Neuronal stem cell (in vitro differentiated cells): ENCODE data around the gene LDB3.
A peak's percentile ranks its signal among the peaks of the same experiment; 100 is the strongest.

Source experiments
- DNase-seq: peaks from one replicate; pipeline ENCODE4 v3.0.0-alpha.2; 2013; ENCODE audit warnings: low spot score
- H2AFZ ChIP-seq: one replicate; pipeline ENCODE4 v1.6.1; 2013; ENCODE audit warnings: mild to moderate bottlenecking, low read length, inconsistent platforms
- H2AK5ac ChIP-seq: 2 replicates; pipeline ENCODE4 v1.6.1; 2013; ENCODE audit warnings: low read depth, mild to moderate bottlenecking, inconsistent platforms, low read length, moderate library complexity, mixed read lengths
- H2BK120ac ChIP-seq: 2 replicates; pipeline ENCODE4 v1.6.1; 2013; ENCODE audit warnings: low read depth, mild to moderate bottlenecking, inconsistent platforms, low read length, moderate library complexity, mixed read lengths
- H2BK12ac ChIP-seq: one replicate; pipeline ENCODE4 v1.6.1; 2013; ENCODE audit warnings: low read length, inconsistent platforms
- H2BK15ac ChIP-seq: 2 replicates; pipeline ENCODE4 v1.6.1; 2013; ENCODE audit warnings: mild to moderate bottlenecking, low read length, inconsistent platforms, mixed read lengths
- H2BK5ac ChIP-seq: one replicate; pipeline ENCODE4 v1.6.1; 2013; ENCODE audit warnings: inconsistent platforms, mild to moderate bottlenecking, low read length, moderate library complexity
- H3K14ac ChIP-seq: one replicate; pipeline ENCODE4 v1.6.1; 2013; ENCODE audit warnings: low read length, inconsistent platforms
- H3K18ac ChIP-seq: 2 replicates; pipeline ENCODE4 v1.6.1; 2013; ENCODE audit warnings: low read length, inconsistent platforms
- H3K23ac ChIP-seq: 2 replicates; pipeline ENCODE4 v1.6.1; 2013; ENCODE audit warnings: low read depth, mild to moderate bottlenecking, mixed read lengths, low read length, inconsistent platforms; ENCODE audit not compliant: poor library complexity
- H3K27ac ChIP-seq: replicated peaks from 3 replicates; pipeline ENCODE4 v1.5.1; 2013; ENCODE audit warnings: low read length, inconsistent platforms
- H3K27me3 ChIP-seq, 3 experiments: 2 replicates each; pipeline ENCODE4 v1.6.1; 2013; ENCODE audit warnings: low read length in 3 of 3, mild to moderate bottlenecking in 2 of 3, inconsistent platforms in 1 of 3, low read depth in 1 of 3, mixed read lengths in 1 of 3, moderate library complexity in 1 of 3; ENCODE audit not compliant: control insufficient read depth in 3 of 3, insufficient read depth in 3 of 3
- H3K36me3 ChIP-seq, 2 donors: replicated peaks in 1 of 2; 2 replicates each; pipeline ENCODE4 v1.6.1; 2013; ENCODE audit warnings: low read length in 2 of 2; ENCODE audit not compliant: control insufficient read depth in 2 of 2, insufficient read depth in 2 of 2
- H3K4ac ChIP-seq: 2 replicates; pipeline ENCODE4 v1.6.1; 2013; ENCODE audit warnings: inconsistent platforms, mild to moderate bottlenecking, low read length, moderate library complexity
- H3K4me1 ChIP-seq, 2 donors: 1 replicate in 1 of 2; 2 replicates in 1 of 2; pipeline ENCODE4 v1.6.1; 2013; ENCODE audit warnings: low read length in 2 of 2, low read depth in 1 of 2; ENCODE audit not compliant: control insufficient read depth in 2 of 2, insufficient read depth in 1 of 2
- H3K4me2 ChIP-seq: one replicate; pipeline ENCODE4 v1.6.1; 2013; ENCODE audit warnings: mild to moderate bottlenecking, low read length, inconsistent platforms; ENCODE audit not compliant: insufficient read depth, poor library complexity, severe bottlenecking
- H3K4me3 ChIP-seq, 2 donors: 2 replicates each; pipeline ENCODE4 v1.5.1; 2013; ENCODE audit warnings: low read length in 2 of 2, mild to moderate bottlenecking in 2 of 2, inconsistent platforms in 1 of 2, moderate library complexity in 1 of 2
- H3K79me1 ChIP-seq: one replicate; pipeline ENCODE4 v1.6.1; 2013; ENCODE audit warnings: low read depth, mild to moderate bottlenecking, inconsistent platforms, low read length, moderate library complexity
- H3K9ac ChIP-seq: one replicate; pipeline ENCODE4 v1.6.1; 2013; ENCODE audit warnings: mild to moderate bottlenecking, low read depth, low read length, inconsistent platforms; ENCODE audit not compliant: poor library complexity
- H3K9me3 ChIP-seq, 2 donors: replicated peaks in 1 of 2; 2 replicates each; pipeline versions ENCODE3 to v1.6.1; 2013; ENCODE audit warnings: low read length in 2 of 2, mild to moderate bottlenecking in 2 of 2, inconsistent platforms in 1 of 2, low read depth in 1 of 2, mixed read lengths in 1 of 2, moderate library complexity in 1 of 2; ENCODE audit not compliant: control insufficient read depth in 2 of 2, insufficient read depth in 1 of 2
- H4K8ac ChIP-seq: one replicate; pipeline ENCODE4 v1.6.1; 2013; ENCODE audit warnings: low read depth, mild to moderate bottlenecking, inconsistent platforms, low read length, moderate library complexity
- H4K91ac ChIP-seq: one replicate; pipeline ENCODE4 v1.6.1; 2013; ENCODE audit warnings: low read length, low read depth, mild to moderate bottlenecking, inconsistent platforms; ENCODE audit not compliant: poor library complexity
- WGBS, 2 donors: extraction: QIAGEN DNeasy Blood & Tissue Kit; methylation state at CpG; one replicate each; pipeline ENCODE4 v1.1.7; 2013; ENCODE audit warnings: missing lambda C conversion rate in 2 of 2, mixed read lengths in 1 of 2; ENCODE audit not compliant: insufficient read length in 2 of 2, insufficient replicate concordance in 1 of 2; ENCODE audit errors: extremely low coverage in 2 of 2; 5-methylcytosine and 5-hydroxymethylcytosine counted together

Gene LDB3

DNA sequence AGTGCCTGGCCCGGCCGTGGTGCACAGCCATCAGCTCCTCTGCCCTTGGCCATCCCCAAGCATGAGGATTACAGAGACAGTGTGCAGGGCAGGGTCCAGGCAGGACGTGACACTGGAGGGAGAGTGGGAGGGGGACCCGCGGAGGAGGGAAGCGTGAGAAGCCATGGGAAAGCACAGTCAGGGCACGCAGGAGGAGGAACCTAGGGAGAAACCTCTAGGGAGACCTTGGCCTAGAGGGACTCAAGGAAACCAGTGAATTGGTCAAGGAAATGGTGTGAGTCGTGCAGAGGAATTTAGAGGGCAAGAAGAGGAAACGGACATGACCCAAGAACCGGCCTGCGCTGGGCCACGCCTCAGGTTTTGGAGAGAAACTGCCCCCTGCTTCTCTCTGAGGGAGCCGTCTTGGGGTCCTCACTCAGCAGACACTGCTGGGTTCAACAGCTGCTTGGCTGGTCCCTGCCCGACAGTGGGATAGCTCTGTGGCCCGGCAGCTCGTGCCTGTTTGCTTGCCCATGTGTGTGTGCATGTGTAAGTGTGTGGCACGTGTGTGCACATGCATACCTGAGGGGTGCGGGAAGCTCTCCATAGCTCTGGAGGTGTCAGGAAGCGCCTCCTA is 10.8 kb upstream of the LDB3 start:
- H3K18ac ChIP-seq, result no peak overlapping the region
- H3K27me3 ChIP-seq, result peaks cover 0 to 28% (median 0%) of the 10 kb centered on the region in 3 experiments
- no peak overlapping the region for H2AK5ac ChIP-seq
- H2BK120ac ChIP-seq, result no peak overlapping the region
- H2BK15ac ChIP-seq, result no peak overlapping the region
- H4K91ac ChIP-seq, result no peak overlapping the region
- no peak overlapping the region for H3K27ac ChIP-seq
- no peak overlapping the region for H3K14ac ChIP-seq
- DNase-seq, result no peak
- no peaks in the 10 kb centered on the region for H3K79me1 ChIP-seq
- no peak overlapping the region for H2AFZ ChIP-seq
- no peak overlapping the region for H3K4me3 ChIP-seq
- H3K23ac ChIP-seq, result no peak overlapping the region
- no peak overlapping the region for H3K4me2 ChIP-seq
- H3K36me3 ChIP-seq, result no peaks in the 10 kb centered on the region
- H3K9ac ChIP-seq, result no peak overlapping the region
- no CpG with 5 or more reads among the region's 19 CpGs for WGBS, 2 donors
- peaks cover 0 to 4% of the 10 kb centered on the region in 2 donors for H3K4me1 ChIP-seq
- H3K9me3 ChIP-seq, result peaks cover 0 to 3% of the 10 kb centered on the region in 2 donors
- H2BK5ac ChIP-seq, result no peak overlapping the region
- H2BK12ac ChIP-seq, result no peak overlapping the region
- no peak overlapping the region for H4K8ac ChIP-seq
- peak overlapping the region; percentile 30 for H3K4ac ChIP-seq

DNA sequence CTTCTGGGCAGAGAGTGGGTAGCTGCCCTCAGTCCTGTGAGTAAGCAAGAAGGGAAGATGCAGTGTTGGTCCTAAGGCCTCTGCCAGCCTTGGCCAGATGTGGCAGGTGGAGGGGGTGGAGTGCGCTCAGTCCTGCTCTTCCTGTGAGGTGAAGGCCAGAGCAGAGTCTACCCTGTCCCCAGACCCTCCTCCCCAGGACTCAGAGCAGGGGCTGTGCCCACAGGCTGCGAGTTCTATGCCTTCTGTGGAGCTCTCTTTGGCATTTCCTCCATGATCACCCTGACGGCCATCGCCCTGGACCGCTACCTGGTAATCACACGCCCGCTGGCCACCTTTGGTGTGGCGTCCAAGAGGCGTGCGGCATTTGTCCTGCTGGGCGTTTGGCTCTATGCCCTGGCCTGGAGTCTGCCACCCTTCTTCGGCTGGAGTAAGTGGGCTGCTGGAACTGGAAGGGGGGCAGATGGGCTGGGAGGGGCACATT is 10.0 kb upstream of the LDB3 start:
- no CpG with 5 or more reads among the region's 12 CpGs for WGBS, 2 donors

DNA sequence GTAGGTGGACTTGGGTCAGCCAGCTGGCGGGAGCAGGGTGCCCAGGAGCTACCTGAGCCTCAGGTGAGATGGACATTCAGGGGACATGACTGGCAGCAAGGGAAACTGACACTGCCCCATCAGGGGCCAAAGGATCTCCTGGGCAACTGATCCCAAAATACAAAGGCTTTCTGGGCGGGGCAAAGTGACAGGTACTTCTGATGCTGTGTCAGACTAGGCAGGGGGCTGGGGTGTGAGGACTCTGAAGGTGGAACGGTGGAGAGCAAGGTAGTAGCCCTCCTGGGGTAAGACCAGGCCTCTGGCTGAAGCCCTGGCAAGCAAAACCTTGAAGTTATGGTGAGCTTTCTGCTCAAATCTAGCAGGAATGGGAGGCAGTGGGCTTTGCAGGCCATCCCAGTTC is 9.6 kb upstream of the LDB3 start:
- DNase-seq, result no peak
- no peak overlapping the region for H3K27ac ChIP-seq
- peak overlapping the region; percentile 57 for H3K14ac ChIP-seq
- H2BK12ac ChIP-seq, result no peak overlapping the region
- H2BK5ac ChIP-seq, result no peak overlapping the region
- peaks cover 0 to 35% (median 0%) of the 10 kb centered on the region in 3 experiments for H3K27me3 ChIP-seq
- no CpG with 5 or more reads among the region's 3 CpGs for WGBS, 2 donors
- peaks cover 0 to 3% of the 10 kb centered on the region in 2 donors for H3K9me3 ChIP-seq
- no peak overlapping the region for H3K4ac ChIP-seq
- no peak overlapping the region for H3K18ac ChIP-seq
- H3K79me1 ChIP-seq, result no peaks in the 10 kb centered on the region
- peak overlapping the region; percentile 73 for H2AK5ac ChIP-seq
- no peak overlapping the region for H3K4me2 ChIP-seq
- no peak overlapping the region for H3K4me3 ChIP-seq
- peak overlapping the region; percentile 67 for H4K91ac ChIP-seq
- H2BK15ac ChIP-seq, result no peak overlapping the region
- H3K4me1 ChIP-seq, result no peaks in the 10 kb centered on the region
- H2AFZ ChIP-seq, result no peak overlapping the region
- H4K8ac ChIP-seq, result no peak overlapping the region
- H3K36me3 ChIP-seq, result no peaks in the 10 kb centered on the region
- no peak overlapping the region for H3K9ac ChIP-seq
- H3K23ac ChIP-seq, result peak overlapping the region; percentile 87
- H2BK120ac ChIP-seq, result no peak overlapping the region

More for the DNA sequence above, 10.0 kb upstream of the LDB3 start:
- Histone ChIP-seq H3K27me3 (peaks cover 0 to 32% (median 0%) of the 10 kb centered on the region in 3 experiments), H3K23ac (no peak overlapping the region), H3K4me2 (no peak overlapping the region), H2BK5ac (no peak overlapping the region), H3K14ac (peak overlapping the region; percentile 57), H2AFZ (no peak overlapping the region), H2AK5ac (no peak overlapping the region), H3K4me1 (no peaks in the 10 kb centered on the region), H2BK120ac (no peak overlapping the region), H3K9ac (no peak overlapping the region), H2BK12ac (no peak overlapping the region), H3K9me3 (peaks cover 0 to 3% of the 10 kb centered on the region in 2 donors), H3K27ac (no peak overlapping the region), H4K91ac (no peak overlapping the region), H3K36me3 (no peaks in the 10 kb centered on the region), H2BK15ac (no peak overlapping the region), H3K4ac (no peak overlapping the region), H3K79me1 (no peaks in the 10 kb centered on the region), H3K4me3 (no peak overlapping the region), H4K8ac (no peak overlapping the region), H3K18ac (no peak overlapping the region)
- no peak for DNase-seq

- H3K9me3 ChIP-seq, result no peaks in the 10 kb centered on the region
- peak overlapping the region; percentile 87 for H3K23ac ChIP-seq
- no peak overlapping the region for H4K8ac ChIP-seq
- H3K4ac ChIP-seq, result no peak overlapping the region
- no peak overlapping the region for H3K27ac ChIP-seq
- no peak overlapping the region for H3K14ac ChIP-seq
- peak overlapping the region; percentile 10 for H2BK15ac ChIP-seq
- H2BK5ac ChIP-seq, result no peak overlapping the region
- no peaks in the 10 kb centered on the region for H3K36me3 ChIP-seq
- peak overlapping the region; percentile 9 for H3K18ac ChIP-seq
- no peaks in the 10 kb centered on the region for H3K79me1 ChIP-seq
- H2BK12ac ChIP-seq, result no peak overlapping the region
- no peak overlapping the region for H2AFZ ChIP-seq
- WGBS, 2 donors, result no CpG with 5 or more reads among the region's 19 CpGs
- H2AK5ac ChIP-seq, result peak overlapping the region; percentile 78
- H2BK120ac ChIP-seq, result no peak overlapping the region
- DNase-seq, result no peak
- peak overlapping the region; percentile 67 for H4K91ac ChIP-seq
- H3K4me3 ChIP-seq, result no peak overlapping the region
- peak overlapping the region; percentile 9 for H3K9ac ChIP-seq
- peaks cover 0 to 33% (median 0%) of the 10 kb centered on the region in 3 experiments for H3K27me3 ChIP-seq
- no peak overlapping the region for H3K4me2 ChIP-seq
- peaks cover 0 to 3% of the 10 kb centered on the region in 2 donors for H3K4me1 ChIP-seq
Measured at GRCh38 chr10:86659161-86659691, 9.1 kb upstream of the LDB3 start.
